HG03460 (cell line): Measurements from ENCODE around the gene PCAT7.
"Not testable (repeated sequence)": the region's sequence is repeated elsewhere in the genome, so short reads cannot be mapped to it uniquely, and the experiment has no call there.

Experiments
- ATAC-seq: cut with Tn5 transposase; IDR thresholded peaks from one replicate; pipeline ENCODE4 v1.9.1; 2021; ENCODE audit not compliant: unreplicated experiment

PCAT7 gene

DNA sequence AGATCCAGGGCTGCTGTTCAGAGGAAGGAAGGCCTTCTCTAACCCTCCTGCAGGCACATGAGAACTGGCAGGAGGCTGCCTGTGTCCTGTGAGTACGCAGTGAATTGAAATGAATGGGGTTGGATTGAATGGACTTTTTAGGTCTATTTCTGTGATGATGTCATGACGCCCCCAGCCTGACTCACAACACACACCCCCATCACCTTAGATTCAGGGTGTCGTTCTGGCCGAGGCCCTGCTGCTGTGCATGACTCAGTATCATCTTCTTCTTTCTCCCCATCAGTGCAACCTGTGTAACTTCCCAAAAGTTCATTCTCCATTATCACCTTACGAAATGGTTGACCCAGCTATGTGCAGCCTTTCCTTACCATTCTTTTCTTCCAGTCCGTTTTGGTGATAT, 5.4 kb downstream of the PCAT7 start:
- no peak for ATAC-seq

DNA sequence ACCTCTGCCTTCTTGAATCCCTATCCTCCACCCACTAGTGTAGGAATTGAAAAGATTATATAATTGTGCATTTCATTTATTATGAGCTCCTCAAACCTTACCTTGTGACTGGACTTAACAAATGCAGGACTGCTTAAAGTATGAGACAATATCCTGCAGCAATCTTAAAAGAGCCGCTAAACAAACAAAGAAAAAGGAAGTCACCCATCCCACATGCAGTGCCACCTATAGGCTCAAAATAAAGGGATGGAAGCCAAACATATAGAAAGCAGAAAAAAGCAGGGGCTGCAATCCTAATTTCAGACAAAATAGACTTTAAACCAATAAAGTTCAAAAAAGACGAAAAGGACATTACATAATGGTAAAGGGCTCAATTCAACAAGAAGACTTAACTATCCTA, 8.7 kb downstream of the PCAT7 start:
- no peak for ATAC-seq

DNA sequence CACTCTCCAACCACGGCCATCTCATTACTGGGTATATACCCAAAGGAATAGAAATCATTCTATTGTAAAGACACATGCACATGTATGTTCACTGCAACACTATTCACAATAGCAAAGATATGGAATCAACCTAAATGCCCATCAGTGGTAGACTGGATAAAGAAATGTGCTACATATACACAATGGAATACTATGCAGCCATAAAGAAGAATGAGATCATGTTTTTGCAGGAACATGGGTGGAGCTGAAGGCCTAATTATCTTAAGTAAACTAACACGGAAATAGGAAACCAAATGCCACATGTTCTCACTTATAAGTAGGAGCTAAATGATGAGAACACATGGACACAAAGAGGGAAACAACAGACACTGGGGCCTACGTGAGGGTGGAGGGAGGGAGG, 9.4 kb downstream of the PCAT7 start:
- ATAC-seq: not testable (repeated sequence)

DNA sequence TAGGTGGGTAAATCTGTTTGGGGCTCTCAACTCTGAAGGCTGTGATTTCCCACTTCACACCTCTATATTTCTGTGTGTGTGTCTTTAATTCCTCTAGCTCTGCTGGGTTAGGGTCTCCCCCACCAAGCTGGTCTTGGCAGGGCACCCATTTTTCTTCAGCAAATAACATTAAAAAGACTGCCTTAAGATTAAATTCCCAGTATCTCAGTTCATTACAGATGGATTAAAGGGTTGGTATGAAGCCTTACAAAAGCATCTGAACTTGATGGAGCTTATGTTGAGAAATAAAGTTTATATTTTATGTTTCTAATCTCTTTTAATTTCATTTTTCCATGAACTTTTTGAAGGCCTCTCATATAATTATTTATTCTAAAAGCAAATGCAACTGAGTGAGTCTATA, 11.7 kb downstream of the PCAT7 start:
- ATAC-seq: no peak

DNA sequence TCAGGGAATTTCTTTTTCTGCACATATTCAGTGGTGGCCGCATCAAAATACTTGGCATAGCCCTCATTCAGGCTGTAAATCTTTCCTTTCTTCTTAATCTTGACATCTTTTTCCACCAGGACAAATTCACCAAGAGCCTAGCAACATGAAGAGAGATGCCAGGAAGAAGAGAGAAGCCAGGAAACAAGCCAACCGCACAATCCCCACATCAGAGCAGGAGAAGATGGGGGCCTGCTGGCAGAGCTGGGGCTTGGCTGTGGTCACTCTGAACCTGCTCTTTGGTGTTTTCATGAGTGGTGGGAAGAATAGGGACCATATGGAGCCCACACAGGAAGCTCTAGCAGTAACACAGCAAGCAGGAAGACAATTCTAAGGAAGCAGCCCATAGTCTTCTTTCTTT, 12.4 kb downstream of the PCAT7 start:
- ATAC-seq: no peak

DNA sequence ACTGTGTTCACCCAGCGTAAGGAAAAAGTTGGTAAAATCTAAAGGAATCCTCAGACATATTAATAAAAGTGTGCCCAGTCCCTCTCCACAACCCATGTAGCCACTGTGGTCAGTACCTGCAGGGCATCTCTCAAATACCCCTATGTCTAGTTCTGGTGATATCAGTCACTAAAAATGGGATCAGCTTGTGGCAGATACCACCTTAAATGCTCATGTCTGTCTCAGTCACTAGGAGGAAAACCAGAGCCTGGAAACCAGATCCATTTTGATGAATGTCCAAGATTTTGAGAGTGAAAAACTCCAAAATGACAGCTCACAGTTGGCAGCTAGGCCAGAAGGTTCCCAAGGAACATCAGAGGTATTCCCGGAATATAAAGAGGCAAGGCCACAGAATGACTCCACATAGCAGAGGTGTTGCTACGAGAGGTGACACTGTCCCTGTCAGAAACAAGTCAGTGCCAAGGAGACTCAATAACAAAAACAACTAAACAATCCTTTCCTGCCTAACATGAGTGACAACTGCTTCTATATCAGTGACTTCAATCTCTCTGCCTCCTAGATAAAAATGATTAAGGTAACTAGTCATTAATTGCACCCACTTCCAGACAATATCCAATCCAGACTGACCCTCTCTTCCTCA, 13.5 kb downstream of the PCAT7 start:
- no peak for ATAC-seq

DNA sequence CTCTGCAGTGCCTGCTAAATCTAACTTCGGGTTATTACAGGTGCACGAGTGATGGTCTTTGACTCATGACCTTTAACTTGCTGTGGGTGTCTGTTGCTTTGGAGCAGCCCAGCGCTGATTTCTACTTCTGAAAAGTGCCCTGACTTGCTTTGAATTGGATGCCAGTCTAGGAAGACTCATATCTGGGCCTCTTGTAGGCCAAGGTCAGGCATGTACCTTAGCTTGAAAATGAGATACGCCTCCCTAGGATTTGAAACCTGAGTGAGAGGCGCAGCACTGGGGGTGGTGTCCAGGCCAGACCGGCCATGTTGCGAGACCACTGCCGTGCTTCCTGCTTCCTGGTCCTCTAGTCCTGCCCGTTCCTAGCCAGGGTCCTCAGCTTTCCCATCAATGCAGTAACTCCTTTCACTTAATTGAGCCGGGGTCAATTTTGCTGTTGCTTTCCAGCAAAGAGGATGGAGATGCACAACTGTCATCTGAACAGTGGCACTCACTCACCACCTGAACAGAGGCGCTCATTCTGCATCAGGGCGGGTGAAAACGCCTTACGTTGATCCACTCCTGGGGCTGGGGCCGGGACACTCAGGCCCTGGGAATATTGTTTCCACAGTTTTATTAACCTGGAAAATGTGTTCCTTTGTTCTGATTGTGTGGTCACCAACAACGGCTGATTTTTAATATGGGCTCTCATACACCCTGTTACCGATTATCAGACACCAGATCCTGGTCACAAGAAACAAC, 14.3 kb downstream of the PCAT7 start:
- no peak for ATAC-seq

DNA sequence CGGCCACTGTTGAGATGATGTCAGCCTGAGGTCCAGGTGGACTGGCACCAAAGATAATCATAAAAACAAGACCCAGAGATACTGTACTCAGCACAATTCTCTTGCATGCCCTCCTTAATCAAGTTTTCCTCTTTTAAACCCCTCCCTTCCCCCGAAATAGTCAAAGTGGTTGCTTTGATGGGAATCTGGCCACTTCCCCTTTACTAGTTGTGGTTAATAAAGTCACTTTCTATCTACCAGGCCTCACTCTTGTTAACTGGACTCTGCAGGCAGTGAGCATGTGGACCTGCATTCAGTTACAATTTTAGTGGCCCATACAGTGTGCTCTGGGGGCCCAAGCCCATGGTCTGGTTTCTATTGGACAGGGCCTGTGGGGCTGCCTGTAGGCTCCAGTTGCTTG, 21.2 kb downstream of the PCAT7 start:
- ATAC-seq: no peak

DNA sequence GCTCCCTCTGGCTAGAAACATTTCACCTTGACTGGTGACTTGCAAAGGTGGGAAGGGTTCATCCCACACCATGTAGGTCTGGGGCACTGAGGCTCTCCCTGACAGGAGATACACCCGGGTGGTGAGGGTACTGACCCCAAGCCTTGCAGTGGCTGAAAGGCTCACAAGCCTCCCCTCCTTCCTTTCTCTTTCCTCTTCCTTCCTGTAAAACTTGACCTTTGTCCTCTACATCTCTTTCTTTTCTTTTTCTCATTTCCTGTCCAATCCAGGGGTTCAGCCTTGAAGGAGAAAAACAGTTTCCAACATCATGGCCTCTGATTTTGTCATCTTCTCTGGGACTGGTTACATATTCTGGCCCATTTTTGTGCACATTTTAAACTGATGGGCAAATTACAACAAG, 22.2 kb downstream of the PCAT7 start:
- ATAC-seq: no peak

DNA sequence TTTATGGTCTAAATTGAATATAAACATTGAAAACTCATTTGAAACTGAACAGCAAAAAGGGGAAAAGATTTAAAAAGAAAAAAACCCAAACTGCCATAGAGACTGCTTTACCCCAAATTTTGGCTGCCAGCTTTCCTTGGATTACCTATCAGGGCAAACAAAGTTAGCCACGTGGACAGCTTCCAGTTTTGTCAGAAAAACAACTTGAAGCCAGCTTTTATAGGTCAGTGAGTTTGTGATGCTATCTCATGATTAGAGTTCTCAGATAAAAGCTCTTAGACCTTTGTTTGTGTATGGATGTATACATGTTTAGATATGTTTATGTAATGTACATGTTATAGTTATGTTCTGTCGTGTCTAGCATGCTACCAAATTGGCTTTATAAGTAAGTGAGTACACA, 22.7 kb downstream of the PCAT7 start:
- ATAC-seq: no peak

DNA sequence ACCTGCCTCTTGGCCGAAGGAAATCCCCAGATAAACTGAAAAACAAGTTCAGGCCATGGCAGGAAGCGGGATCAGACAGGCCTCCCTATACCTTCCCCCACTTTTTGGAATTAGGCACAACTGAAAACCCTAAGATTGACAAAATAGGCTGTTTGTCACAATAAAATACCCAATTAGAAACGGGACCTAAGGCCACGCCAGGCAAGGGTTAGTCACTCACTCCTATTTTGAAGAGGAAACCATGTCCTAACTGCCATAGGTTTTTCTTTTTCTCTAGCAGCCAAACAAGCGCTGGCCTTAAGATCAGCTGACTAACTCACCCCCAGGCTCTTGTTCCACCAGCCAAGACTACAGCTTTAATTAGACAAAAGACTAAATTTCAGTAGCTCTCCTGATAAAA, 26.8 kb downstream of the PCAT7 start:
- no peak for ATAC-seq

DNA sequence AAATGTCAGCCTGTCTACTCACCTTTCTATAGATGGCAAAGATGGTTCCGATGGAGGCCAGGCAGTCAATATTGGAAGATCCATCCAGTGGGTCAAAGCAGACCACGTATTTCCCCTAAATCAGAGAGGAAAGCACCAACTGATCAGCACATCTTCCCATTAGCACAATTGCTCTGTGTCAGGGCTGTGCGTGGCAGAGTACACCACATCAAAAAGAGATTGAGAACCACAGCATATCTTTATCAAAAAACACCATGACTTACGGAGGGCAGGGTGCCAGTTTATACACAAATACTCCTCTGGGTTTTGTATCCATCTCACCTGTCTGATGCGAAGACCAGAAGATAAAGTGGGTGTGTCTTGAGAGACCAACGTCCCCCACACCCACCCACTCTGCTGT, 29.7 kb downstream of the PCAT7 start:
- ATAC-seq: no peak

DNA sequence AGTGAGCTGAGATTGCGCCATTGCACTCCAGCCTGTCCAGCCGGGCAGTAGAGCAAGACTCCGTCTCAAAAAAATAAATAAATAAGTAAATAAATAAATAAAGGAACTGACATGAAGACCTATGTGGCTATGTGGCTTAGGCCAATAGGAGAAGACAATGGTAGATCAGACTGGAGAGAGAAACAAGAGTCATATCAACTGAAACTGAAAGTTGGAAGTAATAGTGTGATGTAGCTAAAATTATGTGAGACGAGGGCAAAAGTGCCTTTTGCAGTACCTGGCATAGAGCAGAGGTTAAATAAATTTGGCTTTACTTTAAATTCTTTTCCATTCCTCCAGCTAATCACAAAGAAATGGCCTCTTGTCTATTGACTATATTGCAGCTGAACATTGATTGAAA, 31.4 kb downstream of the PCAT7 start:
- ATAC-seq: no peak

DNA sequence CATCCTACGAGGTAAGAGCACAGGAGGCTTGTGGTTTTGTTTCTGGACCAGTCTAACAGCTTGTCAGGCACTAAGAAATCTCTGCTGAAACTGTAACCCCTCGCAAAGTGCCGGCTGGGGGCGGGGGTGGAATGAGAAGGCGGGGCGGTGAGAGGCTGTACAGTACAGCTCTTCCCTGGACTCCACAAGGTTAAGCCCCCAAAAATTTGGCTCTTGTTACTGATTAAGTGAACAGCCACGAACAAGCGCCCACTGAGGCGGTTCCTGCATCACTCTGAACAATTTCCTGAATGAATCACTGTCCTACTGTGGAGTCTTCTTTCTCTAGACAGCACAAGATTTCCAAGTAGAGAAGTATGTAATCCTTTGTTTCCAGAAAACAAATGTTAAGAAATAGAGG, 31.9 kb downstream of the PCAT7 start:
- ATAC-seq: no peak

DNA sequence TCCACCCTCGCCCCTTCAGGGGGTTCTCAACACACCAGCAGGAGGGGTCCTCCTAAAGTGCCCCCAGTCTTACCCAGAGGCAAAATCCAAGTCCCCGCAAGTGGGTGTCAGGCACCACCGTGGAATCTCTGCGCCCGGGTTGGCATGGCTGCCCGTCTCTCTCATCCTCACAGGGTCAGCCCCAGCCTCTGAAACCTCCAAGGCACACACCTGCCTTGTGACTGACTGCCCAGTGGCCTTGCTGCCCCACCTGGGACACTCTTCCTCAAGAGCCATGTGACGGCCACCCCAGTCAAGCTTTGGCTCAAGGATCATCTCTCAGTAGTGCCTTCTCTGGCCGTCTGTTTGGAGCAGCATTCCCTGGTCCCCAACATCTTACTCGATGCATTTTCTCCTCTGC, 33.8 kb downstream of the PCAT7 start:
- no peak for ATAC-seq

DNA sequence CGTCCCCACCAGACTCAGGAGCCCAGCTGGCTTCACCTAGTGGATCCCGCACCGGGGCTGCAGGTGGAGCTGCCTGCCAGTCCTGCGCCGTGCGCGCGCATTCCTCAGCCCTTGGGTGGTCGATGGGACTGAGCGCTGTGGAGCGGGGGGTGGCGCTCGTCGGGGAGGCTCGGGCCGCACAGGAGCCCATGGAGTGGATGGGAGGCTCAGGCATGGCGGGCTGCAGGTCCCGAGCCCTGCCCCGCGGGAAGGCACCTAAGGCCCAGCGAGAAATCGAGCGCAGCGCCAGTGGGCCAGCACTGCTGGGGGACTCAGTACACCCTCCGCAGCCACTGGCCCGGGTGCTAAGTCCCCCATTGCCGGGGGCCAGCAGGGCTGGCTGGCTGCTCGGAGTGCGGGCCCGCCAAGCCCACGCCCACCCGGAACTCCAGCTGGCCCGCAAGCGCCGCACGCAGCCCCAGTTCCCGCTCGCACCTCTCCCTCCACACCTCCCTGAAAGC, 36.2 kb downstream of the PCAT7 start:
- not testable (repeated sequence) for ATAC-seq

DNA sequence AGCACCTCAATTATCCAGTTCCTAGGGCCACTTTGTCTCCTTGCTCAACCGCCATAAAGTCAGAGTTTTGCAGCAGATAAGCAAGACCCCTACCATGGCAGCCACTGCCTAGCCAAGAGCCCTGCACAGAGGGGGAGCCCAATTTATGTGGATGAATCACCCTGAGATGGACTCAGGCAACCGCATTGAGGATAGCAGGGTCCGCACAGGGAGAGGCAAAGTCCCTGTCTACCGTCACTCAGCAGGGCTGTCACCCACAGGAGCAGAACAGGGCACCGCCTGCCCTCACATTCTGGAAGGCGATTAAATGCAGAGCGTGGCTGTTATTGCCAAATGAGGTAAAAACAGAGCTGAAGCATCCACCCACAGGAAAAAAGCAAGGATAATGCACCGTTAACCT, 37.0 kb downstream of the PCAT7 start:
- ATAC-seq: no peak

DNA sequence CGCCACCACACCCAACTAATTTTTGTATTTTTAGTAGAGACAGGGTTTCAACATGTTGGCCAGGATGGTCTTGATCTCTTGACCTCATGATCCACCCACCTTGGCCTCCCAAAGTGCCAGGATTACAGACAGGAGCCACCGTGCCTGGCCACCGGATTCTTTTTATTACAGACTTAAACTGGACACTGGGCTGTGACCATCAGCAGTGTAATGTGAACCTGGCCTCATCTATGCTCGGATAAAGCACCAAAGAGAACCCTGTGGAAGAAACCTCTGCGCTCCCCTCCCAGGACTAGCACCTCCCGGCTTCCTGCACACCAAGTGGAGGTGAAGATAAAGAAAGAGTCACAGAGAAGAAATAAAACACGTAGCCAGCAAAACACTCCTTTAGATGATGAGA, 37.8 kb downstream of the PCAT7 start:
- ATAC-seq: not testable (repeated sequence)

DNA sequence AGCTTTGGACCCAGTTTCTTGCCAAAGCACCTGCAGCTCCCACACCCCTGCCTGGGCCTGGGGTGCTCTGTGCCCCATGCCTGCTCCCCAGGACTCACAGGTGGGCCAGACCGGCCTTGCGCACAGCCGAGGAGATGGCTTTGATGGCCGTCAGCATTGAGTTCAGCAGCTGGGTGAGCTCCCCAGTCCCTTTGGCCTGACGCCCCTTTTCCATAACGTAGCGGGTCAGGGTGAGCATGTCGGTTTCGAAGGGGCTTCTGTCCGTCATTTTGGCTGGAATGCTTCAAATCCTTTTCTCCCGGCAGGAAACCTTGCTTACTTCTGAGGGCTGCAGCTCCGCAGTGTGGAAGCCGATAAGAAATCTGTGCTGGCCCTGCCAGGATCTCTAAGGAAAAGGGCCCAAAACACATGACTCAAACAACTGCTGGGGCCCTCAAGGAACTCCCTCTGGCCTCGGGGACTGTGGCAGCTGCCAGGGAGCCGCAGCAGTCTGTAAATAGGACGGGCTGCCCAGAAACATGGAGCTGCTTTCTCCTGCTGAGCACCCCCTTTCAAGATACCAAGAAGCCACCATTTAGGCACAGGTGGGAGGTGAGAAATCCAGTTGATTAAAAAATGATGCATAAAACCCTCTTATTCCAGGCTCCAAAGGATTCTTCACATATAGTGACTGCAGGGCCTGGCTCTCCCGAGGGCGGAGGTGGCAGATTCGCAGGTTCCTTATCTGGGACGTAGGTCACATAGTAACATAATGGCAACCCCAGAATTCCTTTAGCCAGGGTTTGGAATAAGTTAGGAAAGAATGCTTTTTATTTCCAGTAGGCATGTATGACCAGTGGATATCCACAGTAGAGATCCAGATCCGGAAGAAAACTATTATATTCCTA, 38.8 kb downstream of the PCAT7 start, which contains the start of gene FBP2:
TSS of gene FBP2 (minus strand) at position 366 of the 887 bp plus-strand sequence. CDS start at position 268, 98 bp downstream.
- no peak for ATAC-seq

DNA sequence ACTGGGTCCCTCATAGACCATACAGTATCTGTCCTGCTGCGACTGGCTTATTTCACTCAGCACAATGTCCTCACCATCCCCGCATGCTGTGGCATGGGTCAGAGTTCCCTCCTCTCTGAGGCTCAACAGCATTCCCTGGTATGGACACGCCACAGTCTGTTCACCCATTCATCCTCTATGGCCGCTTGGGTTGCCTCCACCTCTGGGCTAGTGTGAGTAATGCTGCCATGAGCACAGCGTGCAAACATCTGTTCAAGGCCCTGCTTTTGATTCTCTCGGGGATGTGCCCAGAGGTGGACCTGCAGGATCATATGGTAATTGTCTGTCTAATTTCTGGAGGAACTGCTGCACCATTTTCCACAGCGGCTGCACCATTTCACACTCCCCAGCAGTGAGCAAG, 44.2 kb downstream of the PCAT7 start:
- no peak for ATAC-seq

DNA sequence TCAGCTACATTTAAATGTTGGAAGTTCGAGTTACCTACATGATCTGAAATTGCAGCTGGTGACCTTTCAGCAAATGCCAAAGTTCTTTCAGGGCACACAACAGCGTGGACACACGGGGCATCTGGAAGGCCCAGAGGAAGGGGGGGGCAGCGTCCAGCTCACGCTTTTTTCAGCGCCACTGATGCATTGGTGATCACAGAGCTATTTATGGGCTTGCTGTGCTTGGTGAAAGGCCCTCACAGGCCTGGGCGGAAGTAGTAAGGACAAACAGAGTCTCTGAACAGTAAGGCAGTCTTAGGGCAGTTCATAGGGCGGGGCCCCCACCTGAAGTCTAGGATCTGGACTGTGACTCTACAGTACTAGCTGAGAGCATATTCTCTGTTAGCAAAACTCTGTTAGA, 45.4 kb downstream of the PCAT7 start:
- ATAC-seq: no peak

DNA sequence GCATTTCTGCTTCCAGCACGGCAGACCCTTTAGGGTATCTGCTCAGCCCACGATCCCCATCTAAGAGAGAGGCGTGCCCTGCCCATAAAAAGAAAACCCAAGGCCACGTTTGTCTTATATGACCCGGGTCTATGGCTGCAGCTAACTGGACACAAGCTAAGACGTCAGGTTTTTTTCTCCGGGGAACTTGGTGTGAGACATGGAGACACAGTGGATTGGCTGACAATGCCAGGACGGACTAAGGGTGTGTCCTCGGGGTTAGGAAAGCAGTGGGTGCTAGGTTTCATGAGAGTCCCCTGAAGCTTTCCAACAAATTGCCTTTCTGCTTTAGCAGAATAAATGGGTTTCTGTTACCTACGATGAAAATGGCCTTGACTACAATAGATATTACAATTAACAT, 45.8 kb downstream of the PCAT7 start:
- no peak for ATAC-seq
